Liver (tissue), 9 donors: Measurements from ENCODE around the gene ST3GAL5. TPM values are rescaled to one million over a fixed set of nuclear protein-coding genes. Genes with fewer than 3 reads are reported as not detected.

ENCODE experiments used
- DNase-seq: peaks from one replicate; pipeline ENCODE4 v3.0.0-alpha.2; 2017; ENCODE audit warnings: low spot score
- H3K27ac ChIP-seq, 2 donors: one replicate each; pipeline ENCODE4 v1.7.0; 2013; ENCODE audit warnings: inconsistent platforms in 2 of 2, low read length in 2 of 2, control low read depth in 1 of 2, low read depth in 1 of 2, mild to moderate bottlenecking in 1 of 2
- H3K27me3 ChIP-seq, 4 donors: one replicate each; pipeline versions ENCODE4 v1.6.1 to v1.7.0; 2013; ENCODE audit warnings: low read length in 3 of 4, inconsistent platforms in 1 of 4, mild to moderate bottlenecking in 1 of 4, moderate library complexity in 1 of 4; ENCODE audit not compliant: control insufficient read depth in 4 of 4, insufficient read depth in 4 of 4
- H3K36me3 ChIP-seq, 4 donors: one replicate each; pipeline versions ENCODE4 v1.6.1 to v1.7.0; 2013; ENCODE audit warnings: low read length in 3 of 4, mild to moderate bottlenecking in 3 of 4, low read depth in 1 of 4, moderate library complexity in 1 of 4; ENCODE audit not compliant: control insufficient read depth in 4 of 4, insufficient read depth in 3 of 4
- H3K4me1 ChIP-seq, 4 donors: one replicate each; pipeline versions ENCODE4 v1.6.1 to v1.7.0; 2013; ENCODE audit warnings: low read length in 3 of 4, mild to moderate bottlenecking in 3 of 4, moderate library complexity in 1 of 4; ENCODE audit not compliant: control insufficient read depth in 4 of 4, insufficient read depth in 4 of 4
- H3K4me3 ChIP-seq, 3 donors: one replicate each; pipeline versions ENCODE4 v1.6.1 to v1.7.0; 2013; ENCODE audit warnings: low read length in 3 of 3, control low read depth in 1 of 3, low read depth in 1 of 3, mild to moderate bottlenecking in 1 of 3
- H3K9ac ChIP-seq, 2 donors: one replicate each; pipeline ENCODE4 v1.7.0; 2013; ENCODE audit warnings: low read length in 2 of 2, mild to moderate bottlenecking in 2 of 2, moderate library complexity in 2 of 2, control low read depth in 1 of 2, low read depth in 1 of 2
- H3K9me3 ChIP-seq, 4 donors: one replicate each; pipeline versions ENCODE4 v1.6.1 to v1.7.0; 2013; ENCODE audit warnings: low read length in 3 of 4; ENCODE audit not compliant: control insufficient read depth in 4 of 4
- EGR1 ChIP-seq, 2 donors: IDR thresholded peaks; 2 replicates each; pipeline ENCODE4 v1.6.1; 2016 to 2018; ENCODE audit warnings: antibody characterized with exemption in 2 of 2, low read depth in 2 of 2
- FOXA1 ChIP-seq: IDR thresholded peaks from 2 replicates; pipeline ENCODE4 v1.6.1; 2016; ENCODE audit warnings: antibody characterized with exemption
- FOXA2 ChIP-seq: IDR thresholded peaks from 2 replicates; pipeline ENCODE4 v1.6.1; 2016; ENCODE audit warnings: antibody characterized with exemption
- HNF4A ChIP-seq, 2 donors: conservative IDR thresholded peaks; 2 replicates each; pipeline ENCODE4 v1.6.1; 2016; ENCODE audit warnings: antibody characterized with exemption in 2 of 2, mild to moderate bottlenecking in 2 of 2
- HNF4G ChIP-seq: IDR thresholded peaks from 2 replicates; pipeline ENCODE4 v1.6.1; 2016; ENCODE audit warnings: antibody characterized with exemption
- JUND ChIP-seq, 2 donors: IDR thresholded peaks; 2 replicates each; pipeline ENCODE4 v1.6.1; 2016; ENCODE audit warnings: antibody characterized with exemption in 2 of 2
- NR2F2 ChIP-seq: IDR thresholded peaks from 2 replicates; pipeline ENCODE4 v1.6.1; 2016; ENCODE audit warnings: antibody characterized with exemption
- RAD21 ChIP-seq, 2 donors: IDR thresholded peaks; 2 replicates each; pipeline ENCODE4 v1.6.1; 2016; ENCODE audit warnings: antibody characterized with exemption in 2 of 2, mild to moderate bottlenecking in 2 of 2
- RXRA ChIP-seq, 2 donors: IDR thresholded peaks; 2 replicates each; pipeline ENCODE4 v1.6.1; 2017 to 2018; ENCODE audit warnings: antibody characterized with exemption in 2 of 2, mild to moderate bottlenecking in 1 of 2
- SP1 ChIP-seq: IDR thresholded peaks from 2 replicates; pipeline ENCODE4 v1.6.1; 2018; ENCODE audit warnings: antibody characterized with exemption, mild to moderate bottlenecking
- TAF1 ChIP-seq: conservative IDR thresholded peaks from 2 replicates; pipeline ENCODE4 v1.6.1; 2016; ENCODE audit warnings: antibody characterized with exemption, mild to moderate bottlenecking
- YY1 ChIP-seq: IDR thresholded peaks from 2 replicates; pipeline ENCODE4 v1.6.1; 2016; ENCODE audit warnings: antibody characterized with exemption, mild to moderate bottlenecking
- WGBS: extraction: QIAGEN DNeasy Blood & Tissue Kit; methylation state at CpG from one replicate; pipeline ENCODE4 v1.1.7; 2013; 5-methylcytosine and 5-hydroxymethylcytosine counted together
- polyA plus RNA-seq, 2 donors: library from polyadenylated mRNA; stranded (reverse) in 1 of 2; unstranded in 1 of 2; fragments of 200-250 nt in 1 of 2; fragments of >200 nt in 1 of 2; fragmentation: Nextera tagmentation in 1 of 2; extraction: Ambion mirVana in 1 of 2; gene quantifications; one replicate each; pipeline versions ENCODE4 v1.2.1 to v1.2.3, GENCODE V29; 2013 to 2015
- total RNA-seq, 2 donors: library from RNA; depleted of rRNA; stranded (reverse); fragments of >200 nt; gene quantifications; one replicate each; pipeline ENCODE4 v1.2.3, GENCODE V29; 2014
- TF ChIP-seq, protein P1 (sequence below): IDR thresholded peaks from 2 replicates; pipeline ENCODE4 v1.6.1; 2016; ENCODE audit warnings: antibody characterized with exemption
- TF ChIP-seq, protein P2 (sequence below): fragments of 150-350 bp; IDR thresholded peaks from 2 replicates; pipeline ENCODE4 v1.5.1; 2017; ENCODE audit warnings: improper control_type of control experiment, low read depth, low read length; ENCODE audit not compliant: missing input control
- TF ChIP-seq, protein P3 (sequence below): IDR thresholded peaks from 2 replicates; pipeline ENCODE4 v1.6.1; 2016; ENCODE audit warnings: antibody characterized with exemption, mild to moderate bottlenecking
- TF ChIP-seq, protein P4 (sequence below): IDR thresholded peaks from 2 replicates; pipeline ENCODE4 v1.6.1; 2016; ENCODE audit warnings: antibody characterized with exemption
- TF ChIP-seq, protein P5 (sequence below): IDR thresholded peaks from 2 replicates; pipeline ENCODE4 v1.6.1; 2016; ENCODE audit warnings: antibody characterized with exemption
- donor health status: healthy.
- donor health status: healthy.
- donor health status: healthy.
- donor health status: healthy.
- donor health status: healthy.

ST3GAL5 gene
- total and polyA plus RNA-seq, 4 donors, result 4.5 to 17.0 (median 9.0) TPM

DNA sequence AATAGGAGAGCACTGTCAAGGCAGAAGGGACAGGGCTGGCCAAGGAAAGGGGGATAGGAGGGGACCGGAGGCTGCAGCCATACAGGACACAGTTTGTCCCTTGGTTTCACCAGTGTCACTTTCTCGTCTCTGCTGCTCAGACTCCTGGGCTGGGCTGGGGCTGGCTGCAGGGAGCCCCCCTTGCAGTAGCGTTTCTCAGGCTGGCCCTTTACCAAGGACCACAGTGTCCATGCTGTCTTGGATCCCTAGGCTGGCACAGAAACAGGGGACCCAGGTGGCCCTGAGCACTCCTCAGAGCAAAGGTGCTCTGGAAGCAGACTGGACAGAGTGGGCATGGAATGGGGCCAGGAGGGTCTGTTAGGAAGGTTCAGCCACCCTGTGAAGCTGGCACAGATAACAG, 100.2 kb downstream of the ST3GAL5 start (continued):
- TF ChIP-seq HNF4A (conservative IDR thresholded peaks at IDR 0.05), result no peak
- no peak for TF ChIP-seq TAF1
- no peak for TF ChIP-seq RAD21 (IDR thresholded peaks at IDR 0.05)

DNA sequence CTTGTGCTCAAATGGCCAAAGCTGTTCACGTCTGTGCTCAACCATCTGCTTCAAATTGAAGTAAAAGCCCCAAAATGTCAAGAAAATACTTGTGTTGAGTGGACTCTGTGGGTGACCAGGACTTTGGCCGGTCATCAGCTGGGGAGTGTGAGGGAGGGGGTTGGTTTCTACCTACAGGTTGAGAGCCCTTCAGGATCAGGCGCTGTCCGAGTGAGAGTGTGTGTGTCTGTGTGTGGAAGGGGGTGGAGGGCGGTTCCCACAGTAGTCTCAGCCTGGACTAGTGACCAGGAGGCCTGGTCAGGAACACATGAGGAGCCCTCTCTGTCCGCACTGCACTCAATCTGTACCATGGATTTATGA, 100.8 kb downstream of the ST3GAL5 start:
- H3K27me3 ChIP-seq, result no peaks in the 10 kb centered on the region
- H3K9me3 ChIP-seq, result no peaks in the 10 kb centered on the region
- H3K4me1 ChIP-seq, result peaks cover 3 to 16% (median 12%) of the 10 kb centered on the region in 4 donors
- H3K27ac ChIP-seq, result peak overlapping the region in 1 of 2 donors; percentile 71
- H3K4me3 ChIP-seq, result no peak overlapping the region
- TF ChIP-seq HNF4A (conservative IDR thresholded peaks at IDR 0.05) (peak; percentile 53 to 72), FOXA2 (no peak), RXRA (IDR thresholded peaks at IDR 0.05) (peak in 1 of 2 donors; percentile 12), HNF4G (peak; percentile 23), SP1 (peak; percentile 31)
- H3K9ac ChIP-seq, result no peak overlapping the region
- WGBS, result 74% methylated on average over 6 of the region's 6 CpGs
- DNase-seq, result no peak
- peaks cover 0 to 7% (median 2%) of the 10 kb centered on the region in 4 donors for H3K36me3 ChIP-seq

DNA sequence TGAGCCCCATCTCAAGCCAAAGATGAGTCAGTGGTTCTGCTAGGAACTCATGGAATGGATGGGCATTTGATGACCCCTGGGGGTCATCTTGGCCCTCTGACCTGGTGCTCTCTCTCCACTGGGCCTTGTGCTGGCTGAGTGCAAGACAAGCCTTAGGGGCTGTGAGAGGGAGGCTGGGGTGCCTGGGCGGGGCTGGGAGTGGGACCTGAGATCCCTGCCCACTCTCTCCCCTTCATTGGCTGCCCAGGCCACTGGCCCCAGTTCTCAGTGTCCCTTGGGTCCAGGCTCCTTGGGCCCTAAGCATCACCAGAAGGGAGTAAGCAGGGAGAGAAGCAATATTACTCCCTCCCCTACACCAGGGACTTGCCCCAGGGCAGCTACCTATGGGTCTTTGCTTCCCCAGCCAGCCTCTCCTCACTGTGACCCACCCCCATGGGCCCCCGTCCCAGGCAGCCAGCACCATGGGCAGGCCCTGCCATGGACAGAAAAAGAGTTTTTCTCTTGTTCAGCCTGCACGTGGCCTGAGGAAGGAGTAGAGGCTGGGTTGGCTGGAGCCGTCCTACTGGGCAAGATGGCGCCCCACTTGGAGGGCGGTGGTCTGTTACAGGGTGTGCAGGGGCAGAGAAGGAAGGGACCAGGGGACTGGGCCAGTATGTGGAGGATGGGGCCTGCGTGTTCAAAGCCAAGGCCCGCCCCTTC, 101.4 kb downstream of the ST3GAL5 start:
- Histone ChIP-seq H3K4me3 (no peak overlapping the region), H3K9me3 (no peaks in the 10 kb centered on the region), H3K27me3 (no peaks in the 10 kb centered on the region), H3K9ac (no peak overlapping the region), H3K4me1 (peaks cover 0 to 16% (median 10%) of the 10 kb centered on the region in 4 donors), H3K36me3 (peaks cover 0 to 9% (median 3%) of the 10 kb centered on the region in 4 donors), H3K27ac (peak overlapping the region in 1 of 2 donors; percentile 71)
- TF ChIP-seq HNF4A (conservative IDR thresholded peaks at IDR 0.05), result no peak
- TF ChIP-seq, protein P1, sequence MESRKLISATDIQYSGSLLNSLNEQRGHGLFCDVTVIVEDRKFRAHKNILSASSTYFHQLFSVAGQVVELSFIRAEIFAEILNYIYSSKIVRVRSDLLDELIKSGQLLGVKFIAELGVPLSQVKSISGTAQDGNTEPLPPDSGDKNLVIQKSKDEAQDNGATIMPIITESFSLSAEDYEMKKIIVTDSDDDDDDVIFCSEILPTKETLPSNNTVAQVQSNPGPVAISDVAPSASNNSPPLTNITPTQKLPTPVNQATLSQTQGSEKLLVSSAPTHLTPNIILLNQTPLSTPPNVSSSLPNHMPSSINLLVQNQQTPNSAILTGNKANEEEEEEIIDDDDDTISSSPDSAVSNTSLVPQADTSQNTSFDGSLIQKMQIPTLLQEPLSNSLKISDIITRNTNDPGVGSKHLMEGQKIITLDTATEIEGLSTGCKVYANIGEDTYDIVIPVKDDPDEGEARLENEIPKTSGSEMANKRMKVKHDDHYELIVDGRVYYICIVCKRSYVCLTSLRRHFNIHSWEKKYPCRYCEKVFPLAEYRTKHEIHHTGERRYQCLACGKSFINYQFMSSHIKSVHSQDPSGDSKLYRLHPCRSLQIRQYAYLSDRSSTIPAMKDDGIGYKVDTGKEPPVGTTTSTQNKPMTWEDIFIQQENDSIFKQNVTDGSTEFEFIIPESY, result no peak
- no peak for TF ChIP-seq NR2F2
- no peak for TF ChIP-seq EGR1 (IDR thresholded peaks at IDR 0.05; ENCODE audit: low read depth in 2 of 2)
- TF ChIP-seq FOXA1, result no peak
- TF ChIP-seq, protein P2, sequence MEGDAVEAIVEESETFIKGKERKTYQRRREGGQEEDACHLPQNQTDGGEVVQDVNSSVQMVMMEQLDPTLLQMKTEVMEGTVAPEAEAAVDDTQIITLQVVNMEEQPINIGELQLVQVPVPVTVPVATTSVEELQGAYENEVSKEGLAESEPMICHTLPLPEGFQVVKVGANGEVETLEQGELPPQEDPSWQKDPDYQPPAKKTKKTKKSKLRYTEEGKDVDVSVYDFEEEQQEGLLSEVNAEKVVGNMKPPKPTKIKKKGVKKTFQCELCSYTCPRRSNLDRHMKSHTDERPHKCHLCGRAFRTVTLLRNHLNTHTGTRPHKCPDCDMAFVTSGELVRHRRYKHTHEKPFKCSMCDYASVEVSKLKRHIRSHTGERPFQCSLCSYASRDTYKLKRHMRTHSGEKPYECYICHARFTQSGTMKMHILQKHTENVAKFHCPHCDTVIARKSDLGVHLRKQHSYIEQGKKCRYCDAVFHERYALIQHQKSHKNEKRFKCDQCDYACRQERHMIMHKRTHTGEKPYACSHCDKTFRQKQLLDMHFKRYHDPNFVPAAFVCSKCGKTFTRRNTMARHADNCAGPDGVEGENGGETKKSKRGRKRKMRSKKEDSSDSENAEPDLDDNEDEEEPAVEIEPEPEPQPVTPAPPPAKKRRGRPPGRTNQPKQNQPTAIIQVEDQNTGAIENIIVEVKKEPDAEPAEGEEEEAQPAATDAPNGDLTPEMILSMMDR, result no peak
- no peak for TF ChIP-seq SP1
- TF ChIP-seq TAF1, result no peak
- no peak for TF ChIP-seq RXRA (IDR thresholded peaks at IDR 0.05)
- TF ChIP-seq RAD21 (IDR thresholded peaks at IDR 0.05), result no peak
- TF ChIP-seq JUND (IDR thresholded peaks at IDR 0.05), result no peak
- TF ChIP-seq, protein P3, sequence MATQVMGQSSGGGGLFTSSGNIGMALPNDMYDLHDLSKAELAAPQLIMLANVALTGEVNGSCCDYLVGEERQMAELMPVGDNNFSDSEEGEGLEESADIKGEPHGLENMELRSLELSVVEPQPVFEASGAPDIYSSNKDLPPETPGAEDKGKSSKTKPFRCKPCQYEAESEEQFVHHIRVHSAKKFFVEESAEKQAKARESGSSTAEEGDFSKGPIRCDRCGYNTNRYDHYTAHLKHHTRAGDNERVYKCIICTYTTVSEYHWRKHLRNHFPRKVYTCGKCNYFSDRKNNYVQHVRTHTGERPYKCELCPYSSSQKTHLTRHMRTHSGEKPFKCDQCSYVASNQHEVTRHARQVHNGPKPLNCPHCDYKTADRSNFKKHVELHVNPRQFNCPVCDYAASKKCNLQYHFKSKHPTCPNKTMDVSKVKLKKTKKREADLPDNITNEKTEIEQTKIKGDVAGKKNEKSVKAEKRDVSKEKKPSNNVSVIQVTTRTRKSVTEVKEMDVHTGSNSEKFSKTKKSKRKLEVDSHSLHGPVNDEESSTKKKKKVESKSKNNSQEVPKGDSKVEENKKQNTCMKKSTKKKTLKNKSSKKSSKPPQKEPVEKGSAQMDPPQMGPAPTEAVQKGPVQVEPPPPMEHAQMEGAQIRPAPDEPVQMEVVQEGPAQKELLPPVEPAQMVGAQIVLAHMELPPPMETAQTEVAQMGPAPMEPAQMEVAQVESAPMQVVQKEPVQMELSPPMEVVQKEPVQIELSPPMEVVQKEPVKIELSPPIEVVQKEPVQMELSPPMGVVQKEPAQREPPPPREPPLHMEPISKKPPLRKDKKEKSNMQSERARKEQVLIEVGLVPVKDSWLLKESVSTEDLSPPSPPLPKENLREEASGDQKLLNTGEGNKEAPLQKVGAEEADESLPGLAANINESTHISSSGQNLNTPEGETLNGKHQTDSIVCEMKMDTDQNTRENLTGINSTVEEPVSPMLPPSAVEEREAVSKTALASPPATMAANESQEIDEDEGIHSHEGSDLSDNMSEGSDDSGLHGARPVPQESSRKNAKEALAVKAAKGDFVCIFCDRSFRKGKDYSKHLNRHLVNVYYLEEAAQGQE, result no peak
- TF ChIP-seq, protein P4, sequence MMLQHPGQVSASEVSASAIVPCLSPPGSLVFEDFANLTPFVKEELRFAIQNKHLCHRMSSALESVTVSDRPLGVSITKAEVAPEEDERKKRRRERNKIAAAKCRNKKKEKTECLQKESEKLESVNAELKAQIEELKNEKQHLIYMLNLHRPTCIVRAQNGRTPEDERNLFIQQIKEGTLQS, result no peak
- no peak for TF ChIP-seq YY1
- TF ChIP-seq, protein P5, sequence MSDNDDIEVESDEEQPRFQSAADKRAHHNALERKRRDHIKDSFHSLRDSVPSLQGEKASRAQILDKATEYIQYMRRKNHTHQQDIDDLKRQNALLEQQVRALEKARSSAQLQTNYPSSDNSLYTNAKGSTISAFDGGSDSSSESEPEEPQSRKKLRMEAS, result no peak
- no peak for DNase-seq
- 96% methylated on average over 8 of the region's 8 CpGs for WGBS
